Measurements from ENCODE around the gene CCDC27.

GRCh38 chr1:3702990-3703728 lies 49.1 kb upstream of the CCDC27 start:
- TF ChIP-seq CTCF (IDR thresholded peaks at IDR 0.05; ENCODE audit: insufficient read depth, low read depth, low read length) (no peak), EZH2 (IDR thresholded peaks at IDR 0.05; ENCODE audit: insufficient read depth, low read length) (no peak)
